SKM-1 treated with dmso at 0.1 percent for 144 hours (cell line): ENCODE measurements around the gene COL25A1.

ENCODE experiments used
- DNase-seq: peaks from one replicate; lab custom pipeline; 2025; ENCODE audit not compliant: unreplicated experiment; lab: John Stamatoyannopoulos, UW

The COL25A1 gene

GRCh38 chr4:108831291-108831690 is 471.2 kb downstream of the COL25A1 start:
- DNase-seq = no peak

GRCh38 chr4:108830509-108831244 is 471.8 kb downstream of the COL25A1 start:
- DNase-seq = no peak

GRCh38 chr4:108829966-108830492 is 472.4 kb downstream of the COL25A1 start:
- no peak for DNase-seq

GRCh38 chr4:108828620-108829019 is 473.8 kb downstream of the COL25A1 start:
- no peak for DNase-seq

- DNase-seq = no peak
Measured at GRCh38 chr4:108825737-108826136, 476.7 kb downstream of the COL25A1 start.

GRCh38 chr4:108821351-108821930 is 481.0 kb downstream of the COL25A1 start:
- DNase-seq = no peak

GRCh38 chr4:108820492-108821350 is 481.7 kb downstream of the COL25A1 start:
- no peak for DNase-seq

GRCh38 chr4:108814326-108814725 is 488.1 kb downstream of the COL25A1 start:
- no peak for DNase-seq

GRCh38 chr4:108813261-108813660 is 489.2 kb downstream of the COL25A1 start:
- DNase-seq = no peak

GRCh38 chr4:108811486-108811885 is 491.0 kb downstream of the COL25A1 start:
- no peak for DNase-seq

- DNase-seq = no peak
Measured at GRCh38 chr4:108810087-108810486, 492.4 kb downstream of the COL25A1 start.

GRCh38 chr4:108804648-108805273 is 497.7 kb downstream of the COL25A1 start:
- no peak for DNase-seq

- DNase-seq = no peak
Measured at GRCh38 chr4:108799306-108799705, 503.2 kb downstream of the COL25A1 start.

- no peak for DNase-seq
Measured at GRCh38 chr4:108796173-108796572, 506.3 kb downstream of the COL25A1 start.

GRCh38 chr4:108795733-108796132 is 506.7 kb downstream of the COL25A1 start:
- no peak for DNase-seq

GRCh38 chr4:108794136-108794535 is 508.3 kb downstream of the COL25A1 start:
- no peak for DNase-seq

- no peak for DNase-seq
Measured at GRCh38 chr4:108793415-108793814, 509.0 kb downstream of the COL25A1 start.

- DNase-seq = no peak
Measured at GRCh38 chr4:108788731-108789130, 513.7 kb downstream of the COL25A1 start.

- no peak for DNase-seq
Measured at GRCh38 chr4:108787724-108788123, 514.7 kb downstream of the COL25A1 start.

- no peak for DNase-seq
Measured at GRCh38 chr4:108787106-108787505, 515.4 kb downstream of the COL25A1 start.

GRCh38 chr4:108786351-108786750 is 516.1 kb downstream of the COL25A1 start:
- DNase-seq = no peak
